GM21723 (cell line): Measurements from ENCODE around the gene CTNND2.
"Not testable (repeated sequence)": the region's sequence is repeated elsewhere in the genome, so short reads cannot be mapped to it uniquely, and the experiment has no call there.

Experiments
- ATAC-seq: cut with Tn5 transposase; IDR thresholded peaks from one replicate; pipeline ENCODE4 v1.9.1; 2021; ENCODE audit warnings: mild to moderate bottlenecking, moderate library complexity; ENCODE audit not compliant: unreplicated experiment

Gene CTNND2

GRCh38 chr5:11869203-11869602 lies 35.0 kb downstream of the CTNND2 start:
- ATAC-seq = no peak

- ATAC-seq = no peak
These were observed 40.3 kb downstream of the CTNND2 start for GRCh38 chr5:11863911-11864310.

GRCh38 chr5:11857391-11857790 lies 46.9 kb downstream of the CTNND2 start:
- no peak for ATAC-seq

- no peak for ATAC-seq
These were observed 49.3 kb downstream of the CTNND2 start for GRCh38 chr5:11854936-11855335.

GRCh38 chr5:11853796-11854195 lies 50.5 kb downstream of the CTNND2 start:
- ATAC-seq = no peak

- no peak for ATAC-seq
These were observed 51.1 kb downstream of the CTNND2 start for GRCh38 chr5:11853140-11853539.

- no peak for ATAC-seq
These were observed 51.5 kb downstream of the CTNND2 start for GRCh38 chr5:11852717-11853087.

- no peak for ATAC-seq
These were observed 52.1 kb downstream of the CTNND2 start for GRCh38 chr5:11851965-11852716.

- no peak for ATAC-seq
These were observed 52.8 kb downstream of the CTNND2 start for GRCh38 chr5:11851416-11851815.

GRCh38 chr5:11828566-11828965 lies 75.7 kb downstream of the CTNND2 start:
- ATAC-seq = not testable (repeated sequence)

GRCh38 chr5:11822598-11822997 lies 81.6 kb downstream of the CTNND2 start:
- no peak for ATAC-seq

- no peak for ATAC-seq
These were observed 88.3 kb downstream of the CTNND2 start for GRCh38 chr5:11815916-11816315.

GRCh38 chr5:11815481-11815880 lies 88.8 kb downstream of the CTNND2 start:
- ATAC-seq = no peak

GRCh38 chr5:11814373-11814772 lies 89.9 kb downstream of the CTNND2 start:
- no peak for ATAC-seq

GRCh38 chr5:11809407-11809806 lies 94.8 kb downstream of the CTNND2 start:
- ATAC-seq = no peak

GRCh38 chr5:11803436-11803835 lies 100.8 kb downstream of the CTNND2 start:
- no peak for ATAC-seq

- no peak for ATAC-seq
These were observed 103.2 kb downstream of the CTNND2 start for GRCh38 chr5:11801061-11801460.

GRCh38 chr5:11797132-11797531 lies 107.1 kb downstream of the CTNND2 start:
- ATAC-seq = no peak

- ATAC-seq = no peak
These were observed 110.8 kb downstream of the CTNND2 start for GRCh38 chr5:11793396-11793795.

- no peak for ATAC-seq
These were observed 111.6 kb downstream of the CTNND2 start for GRCh38 chr5:11792621-11793020.

GRCh38 chr5:11791792-11792191 lies 112.5 kb downstream of the CTNND2 start:
- ATAC-seq = no peak

GRCh38 chr5:11790201-11790600 lies 114.0 kb downstream of the CTNND2 start:
- no peak for ATAC-seq

GRCh38 chr5:11785771-11786352 lies 118.4 kb downstream of the CTNND2 start:
- no peak for ATAC-seq
